HG02840 (cell line): Measurements from ENCODE around the gene TSFM.

Experiments used
- ATAC-seq: cut with Tn5 transposase; IDR thresholded peaks from one replicate; pipeline ENCODE4 v1.9.1; 2021; ENCODE audit warnings: mild to moderate bottlenecking, moderate library complexity, moderate number of reproducible peaks; ENCODE audit not compliant: unreplicated experiment, low FRiP score

Gene TSFM

GRCh38 chr12:57829025-57829777, 46.6 kb downstream of the TSFM start:
- ATAC-seq = no peak

- no peak for ATAC-seq
Observed at GRCh38 chr12:57830393-57830792, 47.8 kb downstream of the TSFM start.

- ATAC-seq = no peak
Observed at GRCh38 chr12:57832966-57833365, 50.4 kb downstream of the TSFM start.

- no peak for ATAC-seq
Observed at GRCh38 chr12:57833672-57834071, 51.1 kb downstream of the TSFM start.

DNA sequence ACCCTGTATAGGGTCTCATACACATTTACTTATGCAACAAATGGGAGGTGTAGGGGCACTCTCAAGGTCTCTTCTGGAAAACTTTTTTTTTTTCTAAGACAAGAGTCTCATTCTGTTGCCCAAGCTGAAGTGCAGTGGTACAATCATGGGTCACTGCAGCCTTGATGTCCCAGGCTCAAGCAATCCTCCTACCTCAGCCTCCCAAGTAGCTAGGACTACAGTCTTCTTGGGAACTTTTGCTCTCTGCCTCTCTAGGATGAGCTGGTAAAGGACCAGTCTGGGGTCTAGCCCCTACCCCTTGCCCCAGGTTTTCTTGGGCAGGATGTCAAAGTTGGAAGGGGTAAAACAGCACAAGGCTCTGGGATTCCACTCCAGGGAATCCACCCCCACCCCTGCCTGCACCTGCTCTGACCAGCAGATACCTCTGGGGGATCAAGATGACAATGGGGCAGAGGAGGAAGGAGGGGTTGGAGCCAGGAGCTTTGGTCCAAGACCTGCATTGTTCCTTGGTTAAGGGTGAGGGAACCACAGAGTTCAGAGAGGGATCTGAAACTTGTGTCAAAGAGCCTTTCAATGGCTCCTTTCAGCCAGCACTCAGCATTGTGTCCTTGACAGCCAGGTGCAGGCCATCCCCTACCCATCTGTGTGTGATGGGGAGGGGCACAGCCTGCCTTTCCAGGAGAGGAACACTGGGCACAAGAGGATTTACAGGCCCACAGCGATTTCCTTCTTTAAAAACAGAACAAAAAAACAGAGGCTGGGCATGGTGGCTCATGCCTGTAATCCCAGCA, 51.7 kb downstream of the TSFM start:
- ATAC-seq = no peak

GRCh38 chr12:57835366-57836288, 53.0 kb downstream of the TSFM start:
- no peak for ATAC-seq

GRCh38 chr12:57836442-57837375, 54.1 kb downstream of the TSFM start:
- no peak for ATAC-seq

DNA sequence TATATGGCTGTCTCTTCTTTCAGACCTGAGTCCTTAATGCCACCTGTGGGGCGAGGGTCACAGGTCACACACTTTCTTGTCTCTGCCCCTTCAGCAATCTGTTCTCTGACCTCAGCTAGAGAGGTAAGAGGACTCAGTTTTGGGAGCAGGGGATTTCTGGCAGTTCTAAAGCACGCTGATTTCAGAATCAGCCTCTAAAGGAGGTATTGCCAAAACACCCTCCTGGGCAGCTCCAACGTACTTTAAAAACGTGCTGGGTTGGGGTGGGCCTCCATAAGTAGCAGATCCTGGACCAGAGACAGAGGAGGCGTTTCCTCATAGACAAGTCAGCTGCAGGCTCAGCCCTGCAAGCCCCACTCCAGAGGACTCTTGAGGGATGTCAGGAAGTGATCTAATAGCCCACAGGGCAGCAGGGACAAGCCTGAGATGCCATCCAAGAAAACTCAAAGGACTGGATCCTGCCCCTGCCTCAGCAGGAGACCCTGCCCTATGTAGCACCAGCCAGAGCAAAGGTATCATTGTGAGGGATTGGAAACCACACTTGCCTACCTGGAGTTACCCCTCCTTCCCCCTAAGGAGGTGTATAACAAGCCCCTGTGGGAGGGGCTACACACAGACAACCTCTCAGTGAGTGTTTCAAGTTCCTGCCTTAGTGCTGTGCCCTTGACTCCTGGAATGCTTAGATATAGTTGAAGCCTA, 55.4 kb downstream of the TSFM start:
- ATAC-seq = no peak

GRCh38 chr12:57838594-57839302, 56.2 kb downstream of the TSFM start:
- no peak for ATAC-seq

GRCh38 chr12:57839996-57840395, 57.4 kb downstream of the TSFM start:
- ATAC-seq = no peak

- no peak for ATAC-seq
Observed at GRCh38 chr12:57840726-57841125, 58.1 kb downstream of the TSFM start.

DNA sequence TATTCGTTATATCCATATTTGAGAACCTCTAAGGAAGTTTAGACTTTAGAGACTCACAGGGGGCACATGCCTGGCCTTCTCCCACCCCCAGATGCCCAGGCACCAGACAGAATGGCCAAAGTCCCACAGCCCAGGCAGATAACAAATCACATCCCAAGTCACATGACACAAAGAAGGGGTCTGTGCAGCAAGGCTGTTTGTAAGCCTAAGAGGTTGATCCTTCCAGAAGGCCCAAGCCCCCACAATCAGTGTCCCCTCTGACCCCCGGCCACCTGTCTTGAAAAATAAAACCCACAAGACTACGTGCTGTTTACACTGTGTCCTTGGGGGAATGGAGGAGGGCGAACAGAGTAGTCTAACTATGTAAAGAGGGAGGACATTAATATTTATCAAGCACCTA, 58.9 kb downstream of the TSFM start:
- no peak for ATAC-seq

DNA sequence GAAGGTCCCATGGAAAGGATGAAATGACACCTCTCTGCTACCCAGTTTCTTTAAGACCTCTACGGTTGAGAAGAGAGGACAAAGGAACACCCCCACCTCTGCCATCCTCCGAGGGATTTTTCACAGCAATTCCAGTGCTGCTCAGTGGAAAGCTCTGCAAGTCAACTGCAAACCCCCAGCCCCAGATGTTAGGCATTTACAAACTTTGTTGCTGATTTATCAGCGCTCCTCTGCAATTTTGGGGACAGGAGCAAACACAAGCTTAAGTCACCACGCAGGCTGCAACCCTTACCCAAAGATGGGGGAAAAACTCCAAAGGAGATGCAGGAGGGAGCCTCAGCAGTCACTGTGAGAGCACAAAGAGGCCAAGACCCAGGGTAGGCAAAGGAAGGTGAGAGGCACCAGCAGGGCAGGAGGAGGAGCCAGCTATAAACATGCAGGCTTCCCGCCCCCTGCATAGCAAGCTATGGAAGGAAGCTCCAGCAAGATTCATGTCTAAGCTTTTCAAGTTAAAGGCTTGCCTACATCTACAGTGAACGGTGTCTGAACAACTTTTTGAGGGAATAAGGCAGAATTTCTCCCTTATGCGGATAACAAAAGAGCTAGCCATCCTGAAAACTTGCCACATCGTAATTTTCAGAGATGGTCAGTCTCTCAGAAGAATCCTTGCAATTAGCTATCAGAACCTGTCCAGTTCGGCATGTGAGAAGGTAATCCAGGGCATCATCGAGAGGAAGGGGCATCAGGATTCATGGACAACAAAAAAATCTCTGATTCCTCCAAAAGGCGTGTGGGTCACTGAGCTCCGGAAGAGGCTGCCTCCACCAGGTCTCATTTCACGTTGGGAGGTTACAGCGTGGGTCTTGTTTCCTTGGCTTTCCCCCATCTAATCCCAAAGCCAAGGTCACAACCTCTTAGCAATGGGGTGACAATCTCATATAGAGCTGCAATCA, 60.0 kb downstream of the TSFM start:
- no peak for ATAC-seq

DNA sequence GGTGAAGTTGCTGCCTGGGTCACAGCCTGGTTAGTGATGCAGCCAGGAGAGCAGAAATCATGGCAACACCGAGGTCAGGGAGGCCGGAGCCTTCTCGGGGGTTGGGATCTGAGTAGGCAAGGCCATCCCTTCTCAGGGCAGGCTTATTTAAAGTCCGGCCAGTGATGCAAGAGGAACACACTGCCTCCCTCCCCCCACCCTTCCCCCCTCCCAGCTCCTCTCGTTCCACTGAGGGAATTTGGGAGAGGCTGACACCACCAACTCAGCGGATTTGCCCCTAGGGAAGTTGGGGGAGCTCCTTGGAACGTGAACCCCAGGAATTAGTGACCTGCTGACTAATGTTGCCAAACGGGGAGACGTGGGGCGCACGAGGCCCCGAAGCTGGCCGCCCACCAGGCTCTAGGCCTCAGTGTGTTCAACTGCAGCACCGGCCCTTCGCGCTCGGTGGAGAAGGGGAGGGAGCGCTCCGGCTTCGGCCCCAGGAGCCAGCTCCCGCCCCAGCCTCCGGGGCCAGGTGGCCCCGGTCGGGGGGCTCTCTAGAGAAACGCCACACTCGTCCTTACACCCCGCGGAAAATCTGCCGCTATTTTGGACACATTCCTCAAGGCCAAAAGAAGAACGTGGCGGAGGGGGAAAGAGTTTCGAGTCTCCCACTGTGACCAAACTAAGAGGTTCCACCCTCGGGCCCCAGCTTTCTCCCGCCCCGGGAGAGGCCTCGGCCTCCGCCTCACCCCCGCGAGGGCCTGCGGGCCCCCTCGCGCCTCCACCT, 62.3 kb downstream of the TSFM start:
- ATAC-seq = peak; percentile 8

- ATAC-seq = peak; percentile 31
Observed at GRCh38 chr12:57845478-57846284, 63.1 kb downstream of the TSFM start.

- ATAC-seq = peak; percentile 17
Observed at GRCh38 chr12:57846285-57846576, 63.6 kb downstream of the TSFM start.
